ENCODE measurements around the gene MSMO1. TPM values are rescaled to one million over a fixed set of nuclear protein-coding genes. Genes with fewer than 3 reads are reported as not detected.

The MSMO1 gene
- total and polyA plus RNA-seq, 2 donors (not counting 3 experiments of a cell fraction or from before 2014, with no cell fraction given), result 74.3 to 109 TPM

DNA sequence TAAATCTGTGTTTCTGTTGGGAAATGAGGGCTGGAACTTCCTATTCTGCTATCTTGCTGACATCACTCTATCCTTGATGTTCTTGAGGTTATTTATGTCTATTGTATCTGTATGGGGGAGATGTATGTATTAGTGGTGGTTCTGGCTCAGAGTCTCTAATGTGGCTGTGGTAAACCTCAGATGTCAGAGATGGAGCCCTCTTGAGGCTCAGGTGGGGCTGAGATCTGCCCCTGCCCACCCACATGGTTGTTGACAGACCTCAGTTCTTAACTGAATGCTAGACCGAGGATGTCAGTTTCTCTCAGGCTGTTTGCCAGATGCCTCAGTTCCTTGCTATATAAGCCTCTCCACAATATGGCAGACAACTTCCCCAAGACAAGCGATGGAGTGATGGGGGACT, 48.0 kb downstream of the MSMO1 start:
- H3K27ac ChIP-seq (ENCODE audit: insufficient read depth, low read depth, low read length), result no peak overlapping the region
- no peak for FAIRE-seq
- peaks cover 4% of the 10 kb centered on the region for H3K4me1 ChIP-seq (ENCODE audit: control insufficient read depth, extremely low read depth, insufficient read depth, low read length)
- POLR2A ChIA-PET, result no interaction called here
- CTCF ChIA-PET, result interaction anchor here (1.4 kb wide), 2 partner anchors 22 to 244 kb away, joined by 4 to 5 read pairs; no protein-coding TSS in a partner anchor
- dilution Hi-C loops (cut with MboI; ENCODE audit: extremely low pct_ligation_motif_present, low sequenced_read_pairs) (no loop called here), intact Hi-C loops (cut with micrococcal nuclease) (loop anchor here (10.0 kb wide), 1 partner anchor 719 kb away; no protein-coding TSS in a partner anchor)
- peaks cover 2 to 4% of the 10 kb centered on the region in 2 experiments for H3K27me3 ChIP-seq (ENCODE audit: control insufficient read depth in 2 of 2, insufficient read depth in 2 of 2, low read length in 2 of 2)
- no peak overlapping the region for H3K4me3 ChIP-seq (replicated peaks in 1 of 3; ENCODE audit: insufficient read depth in 1 of 3, low read depth in 1 of 3, low read length in 3 of 3)
- no peaks in the 10 kb centered on the region for H3K9me3 ChIP-seq (replicated peaks; ENCODE audit: control insufficient read depth, insufficient read depth, low read length)
- no peaks in the 10 kb centered on the region for H4K20me1 ChIP-seq (replicated peaks; ENCODE audit: control insufficient read depth, extremely low read depth, insufficient read depth, low read length)
- BruUV-seq (replicated peaks), result no TSS peak
- no peaks in the 10 kb centered on the region for H3K79me2 ChIP-seq (ENCODE audit: control insufficient read depth, insufficient read depth, low read length)
- no peak overlapping the region for H2AFZ ChIP-seq (ENCODE audit: low read depth, low read length)
- DNase-seq (ENCODE audit: low read depth, low spot score), result no peak
- no peaks in the 10 kb centered on the region for H3K9me1 ChIP-seq (replicated peaks; ENCODE audit: control insufficient read depth, extremely low read depth, insufficient read depth, low read length)
- no peak for TF ChIP-seq MYC (IDR thresholded peaks at IDR 0.05; ENCODE audit: low read depth, low read length)
- no peak for TF ChIP-seq EZH2 (IDR thresholded peaks at IDR 0.05; ENCODE audit: borderline replicate concordance, low read depth, low read length, severe bottlenecking)
- TF ChIP-seq GATA2 (IDR thresholded peaks at IDR 0.05; ENCODE audit: insufficient read depth, insufficient read length, low read depth, low read length), result no peak
- no peak for TF ChIP-seq JUN (IDR thresholded peaks at IDR 0.05; ENCODE audit: borderline replicate concordance, insufficient read depth, insufficient read length, low read depth)
- TF ChIP-seq POLR2A (IDR thresholded peaks at IDR 0.05; ENCODE audit: low read depth, low read length), result no peak
- TF ChIP-seq, protein P1, sequence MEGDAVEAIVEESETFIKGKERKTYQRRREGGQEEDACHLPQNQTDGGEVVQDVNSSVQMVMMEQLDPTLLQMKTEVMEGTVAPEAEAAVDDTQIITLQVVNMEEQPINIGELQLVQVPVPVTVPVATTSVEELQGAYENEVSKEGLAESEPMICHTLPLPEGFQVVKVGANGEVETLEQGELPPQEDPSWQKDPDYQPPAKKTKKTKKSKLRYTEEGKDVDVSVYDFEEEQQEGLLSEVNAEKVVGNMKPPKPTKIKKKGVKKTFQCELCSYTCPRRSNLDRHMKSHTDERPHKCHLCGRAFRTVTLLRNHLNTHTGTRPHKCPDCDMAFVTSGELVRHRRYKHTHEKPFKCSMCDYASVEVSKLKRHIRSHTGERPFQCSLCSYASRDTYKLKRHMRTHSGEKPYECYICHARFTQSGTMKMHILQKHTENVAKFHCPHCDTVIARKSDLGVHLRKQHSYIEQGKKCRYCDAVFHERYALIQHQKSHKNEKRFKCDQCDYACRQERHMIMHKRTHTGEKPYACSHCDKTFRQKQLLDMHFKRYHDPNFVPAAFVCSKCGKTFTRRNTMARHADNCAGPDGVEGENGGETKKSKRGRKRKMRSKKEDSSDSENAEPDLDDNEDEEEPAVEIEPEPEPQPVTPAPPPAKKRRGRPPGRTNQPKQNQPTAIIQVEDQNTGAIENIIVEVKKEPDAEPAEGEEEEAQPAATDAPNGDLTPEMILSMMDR (IDR thresholded peaks at IDR 0.05; ENCODE audit: extremely low read depth in 1 of 2, insufficient read depth in 1 of 2, low read depth in 1 of 2, low read length in 2 of 2), result no peak
- TF ChIP-seq, protein P2, sequence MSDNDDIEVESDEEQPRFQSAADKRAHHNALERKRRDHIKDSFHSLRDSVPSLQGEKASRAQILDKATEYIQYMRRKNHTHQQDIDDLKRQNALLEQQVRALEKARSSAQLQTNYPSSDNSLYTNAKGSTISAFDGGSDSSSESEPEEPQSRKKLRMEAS (IDR thresholded peaks at IDR 0.05; ENCODE audit: insufficient read depth, insufficient read length), result no peak
- TF ChIP-seq FOS (IDR thresholded peaks at IDR 0.05; ENCODE audit: borderline replicate concordance, insufficient read depth, low read length), result no peak
- no peak for TF ChIP-seq POLR2AphosphoS5 (IDR thresholded peaks at IDR 0.05; ENCODE audit: insufficient read depth, low read depth, low read length)
- no peak overlapping the region for H3K9ac ChIP-seq (replicated peaks; ENCODE audit: extremely low read depth, insufficient read depth, low read length)
- no peak overlapping the region for H3K4me2 ChIP-seq (ENCODE audit: insufficient read depth, low read length)
- H3K36me3 ChIP-seq (ENCODE audit: control insufficient read depth in 2 of 2, extremely low read depth in 1 of 2, insufficient read depth in 2 of 2, low read length in 2 of 2), result no peaks in the 10 kb centered on the region

Measured in endothelial cell of umbilical vein (primary cell).